GM19240 (cell line): ENCODE results near the gene SSTR3.

Source experiments
- DNase-seq: peaks from one replicate; pipeline ENCODE4 v3.0.0; 2011; ENCODE audit warnings: low spot score; ENCODE audit not compliant: insufficient read length

The SSTR3 gene

GRCh38 chr22:37229012-37229804, 16.9 kb upstream of the SSTR3 start:
- no peak for DNase-seq

- DNase-seq = no peak
Measured at GRCh38 chr22:37228106-37229011, 16.1 kb upstream of the SSTR3 start.

- DNase-seq = no peak
Measured at GRCh38 chr22:37226514-37226913, 14.2 kb upstream of the SSTR3 start.

GRCh38 chr22:37226087-37226486, 13.8 kb upstream of the SSTR3 start:
- DNase-seq = no peak

- no peak for DNase-seq
Measured at GRCh38 chr22:37225481-37225880, 13.2 kb upstream of the SSTR3 start.

GRCh38 chr22:37224757-37225420, 12.6 kb upstream of the SSTR3 start:
- DNase-seq = no peak

- peak; percentile 58 for DNase-seq
Measured at GRCh38 chr22:37223965-37224551, 11.8 kb upstream of the SSTR3 start.

- DNase-seq = no peak
Measured at GRCh38 chr22:37222440-37222971, 10.2 kb upstream of the SSTR3 start.

- no peak for DNase-seq
Measured at GRCh38 chr22:37221424-37222333, 9.4 kb upstream of the SSTR3 start.

- DNase-seq = no peak
Measured at GRCh38 chr22:37220543-37220981, 8.3 kb upstream of the SSTR3 start.

GRCh38 chr22:37219533-37219932, 7.3 kb upstream of the SSTR3 start:
- no peak for DNase-seq

GRCh38 chr22:37218771-37219411, 6.6 kb upstream of the SSTR3 start:
- DNase-seq = peak; percentile 83

- no peak for DNase-seq
Measured at GRCh38 chr22:37218399-37218770, 6.1 kb upstream of the SSTR3 start.

GRCh38 chr22:37215890-37216289, 3.6 kb upstream of the SSTR3 start:
- no peak for DNase-seq

GRCh38 chr22:37214731-37215030, 2.4 kb upstream of the SSTR3 start:
- DNase-seq = no peak

- no peak for DNase-seq
Measured at GRCh38 chr22:37213941-37214730, 1.9 kb upstream of the SSTR3 start.

- DNase-seq = no peak
Measured at GRCh38 chr22:37213218-37213855, 1.1 kb upstream of the SSTR3 start.

GRCh38 chr22:37211866-37212173, 457 bp downstream of the SSTR3 start:
- no peak for DNase-seq
